PFSK-1 (cell line): ENCODE results near the gene PCDHA6. TPM values are rescaled to one million over a fixed set of nuclear protein-coding genes. Genes with fewer than 3 reads are reported as not detected.

Experiments used
- FOXP2 ChIP-seq: optimal IDR thresholded peaks from 2 replicates; pipeline ENCODE3; 2011; ENCODE audit warnings: borderline replicate concordance, control low read depth, inconsistent platforms; ENCODE audit not compliant: insufficient read depth; ENCODE audit errors: extremely low read length, extremely low read depth
- POLR2AphosphoS5 ChIP-seq: IDR thresholded peaks from 2 replicates; pipeline ENCODE4 v1.6.1; 2012; ENCODE audit warnings: low read depth, mild to moderate bottlenecking, control low read depth, low read length, moderate library complexity
- SIN3A ChIP-seq: IDR thresholded peaks from 2 replicates; pipeline ENCODE4 v1.6.1; 2012; ENCODE audit warnings: mild to moderate bottlenecking, low read length, moderate library complexity, borderline replicate concordance; ENCODE audit not compliant: insufficient read depth
- TAF1 ChIP-seq: IDR thresholded peaks from 2 replicates; pipeline ENCODE4 v1.6.1; 2012; ENCODE audit warnings: low read length, control low read depth, borderline replicate concordance; ENCODE audit not compliant: insufficient read depth
- polyA plus RNA-seq: library from polyadenylated mRNA; unstranded; fragments of >200 nt; gene quantifications from one replicate; pipeline ENCODE4 v1.2.1, GENCODE V29; 2012; ENCODE audit warnings: low read depth, missing spikeins; ENCODE audit not compliant: insufficient read length
- TF ChIP-seq, protein P1 (sequence below), 2 experiments: IDR thresholded peaks; 2 replicates each; pipeline versions ENCODE4 v1.6.1 to v1.8.0; 2011 to 2012; ENCODE audit warnings: low read depth in 2 of 2, low read length in 2 of 2, control low read depth in 1 of 2, inconsistent platforms in 1 of 2, mild to moderate bottlenecking in 1 of 2, moderate library complexity in 1 of 2; ENCODE audit not compliant: insufficient read depth in 1 of 2

PCDHA6 gene, protein sequence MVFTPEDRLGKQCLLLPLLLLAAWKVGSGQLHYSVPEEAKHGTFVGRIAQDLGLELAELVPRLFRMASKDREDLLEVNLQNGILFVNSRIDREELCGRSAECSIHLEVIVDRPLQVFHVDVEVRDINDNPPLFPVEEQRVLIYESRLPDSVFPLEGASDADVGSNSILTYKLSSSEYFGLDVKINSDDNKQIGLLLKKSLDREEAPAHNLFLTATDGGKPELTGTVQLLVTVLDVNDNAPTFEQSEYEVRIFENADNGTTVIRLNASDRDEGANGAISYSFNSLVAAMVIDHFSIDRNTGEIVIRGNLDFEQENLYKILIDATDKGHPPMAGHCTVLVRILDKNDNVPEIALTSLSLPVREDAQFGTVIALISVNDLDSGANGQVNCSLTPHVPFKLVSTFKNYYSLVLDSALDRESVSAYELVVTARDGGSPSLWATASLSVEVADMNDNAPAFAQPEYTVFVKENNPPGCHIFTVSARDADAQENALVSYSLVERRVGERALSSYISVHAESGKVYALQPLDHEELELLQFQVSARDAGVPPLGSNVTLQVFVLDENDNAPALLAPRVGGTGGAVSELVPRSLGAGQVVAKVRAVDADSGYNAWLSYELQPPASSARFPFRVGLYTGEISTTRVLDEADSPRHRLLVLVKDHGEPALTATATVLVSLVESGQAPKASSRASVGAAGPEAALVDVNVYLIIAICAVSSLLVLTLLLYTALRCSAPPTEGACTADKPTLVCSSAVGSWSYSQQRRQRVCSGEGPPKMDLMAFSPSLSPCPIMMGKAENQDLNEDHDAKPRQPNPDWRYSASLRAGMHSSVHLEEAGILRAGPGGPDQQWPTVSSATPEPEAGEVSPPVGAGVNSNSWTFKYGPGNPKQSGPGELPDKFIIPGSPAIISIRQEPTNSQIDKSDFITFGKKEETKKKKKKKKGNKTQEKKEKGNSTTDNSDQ
- 0.65 TPM for polyA plus RNA-seq

DNA sequence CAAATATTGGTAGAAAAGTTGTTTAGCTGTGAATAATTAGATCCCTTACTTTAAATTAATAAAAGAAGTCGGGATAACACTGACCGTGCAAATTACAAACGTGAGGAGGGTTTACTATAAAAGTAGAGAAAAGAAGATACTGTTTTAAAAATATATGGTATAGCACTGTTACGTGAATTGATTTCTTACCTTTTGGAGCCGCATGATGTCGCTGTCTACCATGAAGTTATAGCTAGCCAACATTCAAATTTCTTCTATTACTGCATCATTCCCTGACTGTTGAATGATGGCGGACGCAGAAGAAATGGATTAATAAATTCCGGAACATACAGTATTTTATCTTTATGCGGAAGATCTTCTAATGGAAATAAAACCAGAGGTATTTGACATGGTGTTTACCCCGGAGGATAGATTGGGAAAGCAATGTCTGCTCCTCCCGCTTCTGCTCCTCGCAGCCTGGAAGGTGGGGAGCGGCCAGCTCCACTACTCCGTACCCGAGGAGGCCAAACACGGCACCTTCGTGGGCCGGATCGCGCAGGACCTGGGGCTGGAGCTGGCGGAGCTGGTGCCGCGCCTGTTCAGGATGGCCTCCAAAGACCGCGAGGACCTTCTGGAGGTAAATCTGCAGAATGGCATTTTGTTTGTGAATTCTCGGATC, at the start of gene PCDHA6:
Gene PCDHA6, plus strand, starts transcription at position 257 of the 658 bp plus-strand sequence. Its CDS starts 132 bp downstream, at position 389.
- TF ChIP-seq FOXP2 (no peak), TAF1 (no peak)
- TF ChIP-seq, protein P1, sequence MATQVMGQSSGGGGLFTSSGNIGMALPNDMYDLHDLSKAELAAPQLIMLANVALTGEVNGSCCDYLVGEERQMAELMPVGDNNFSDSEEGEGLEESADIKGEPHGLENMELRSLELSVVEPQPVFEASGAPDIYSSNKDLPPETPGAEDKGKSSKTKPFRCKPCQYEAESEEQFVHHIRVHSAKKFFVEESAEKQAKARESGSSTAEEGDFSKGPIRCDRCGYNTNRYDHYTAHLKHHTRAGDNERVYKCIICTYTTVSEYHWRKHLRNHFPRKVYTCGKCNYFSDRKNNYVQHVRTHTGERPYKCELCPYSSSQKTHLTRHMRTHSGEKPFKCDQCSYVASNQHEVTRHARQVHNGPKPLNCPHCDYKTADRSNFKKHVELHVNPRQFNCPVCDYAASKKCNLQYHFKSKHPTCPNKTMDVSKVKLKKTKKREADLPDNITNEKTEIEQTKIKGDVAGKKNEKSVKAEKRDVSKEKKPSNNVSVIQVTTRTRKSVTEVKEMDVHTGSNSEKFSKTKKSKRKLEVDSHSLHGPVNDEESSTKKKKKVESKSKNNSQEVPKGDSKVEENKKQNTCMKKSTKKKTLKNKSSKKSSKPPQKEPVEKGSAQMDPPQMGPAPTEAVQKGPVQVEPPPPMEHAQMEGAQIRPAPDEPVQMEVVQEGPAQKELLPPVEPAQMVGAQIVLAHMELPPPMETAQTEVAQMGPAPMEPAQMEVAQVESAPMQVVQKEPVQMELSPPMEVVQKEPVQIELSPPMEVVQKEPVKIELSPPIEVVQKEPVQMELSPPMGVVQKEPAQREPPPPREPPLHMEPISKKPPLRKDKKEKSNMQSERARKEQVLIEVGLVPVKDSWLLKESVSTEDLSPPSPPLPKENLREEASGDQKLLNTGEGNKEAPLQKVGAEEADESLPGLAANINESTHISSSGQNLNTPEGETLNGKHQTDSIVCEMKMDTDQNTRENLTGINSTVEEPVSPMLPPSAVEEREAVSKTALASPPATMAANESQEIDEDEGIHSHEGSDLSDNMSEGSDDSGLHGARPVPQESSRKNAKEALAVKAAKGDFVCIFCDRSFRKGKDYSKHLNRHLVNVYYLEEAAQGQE (IDR thresholded peaks at IDR 0.05; ENCODE audit: insufficient read depth in 1 of 2, low read depth in 2 of 2, low read length in 2 of 2): no peak

DNA sequence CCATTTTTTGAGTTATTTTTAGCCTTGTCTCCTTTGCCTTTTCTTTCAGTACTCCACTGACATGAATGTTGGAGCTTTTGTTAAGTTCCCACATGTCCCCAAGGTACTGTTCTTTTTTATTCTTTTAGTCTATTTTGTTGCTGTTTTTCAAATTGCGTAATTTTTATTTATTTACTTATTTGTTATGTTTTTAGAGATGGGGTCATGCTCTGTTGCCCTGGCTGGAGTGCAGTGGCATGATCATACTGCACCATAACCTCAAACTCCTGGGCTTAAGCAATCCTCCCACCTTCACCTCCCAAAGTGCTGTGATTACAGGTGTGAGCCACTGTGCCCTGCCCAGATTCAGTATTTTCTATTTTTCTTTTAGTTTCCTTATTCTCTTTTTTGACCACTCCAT, 47.2 kb upstream of the PCDHA6 start:
- TF ChIP-seq, protein P1 (IDR thresholded peaks at IDR 0.05; ENCODE audit: insufficient read depth in 1 of 2, low read depth in 2 of 2, low read length in 2 of 2): no peak
- TF ChIP-seq FOXP2: no peak
- TF ChIP-seq TAF1: no peak
- no peak for TF ChIP-seq SIN3A
- TF ChIP-seq POLR2AphosphoS5: no peak

DNA sequence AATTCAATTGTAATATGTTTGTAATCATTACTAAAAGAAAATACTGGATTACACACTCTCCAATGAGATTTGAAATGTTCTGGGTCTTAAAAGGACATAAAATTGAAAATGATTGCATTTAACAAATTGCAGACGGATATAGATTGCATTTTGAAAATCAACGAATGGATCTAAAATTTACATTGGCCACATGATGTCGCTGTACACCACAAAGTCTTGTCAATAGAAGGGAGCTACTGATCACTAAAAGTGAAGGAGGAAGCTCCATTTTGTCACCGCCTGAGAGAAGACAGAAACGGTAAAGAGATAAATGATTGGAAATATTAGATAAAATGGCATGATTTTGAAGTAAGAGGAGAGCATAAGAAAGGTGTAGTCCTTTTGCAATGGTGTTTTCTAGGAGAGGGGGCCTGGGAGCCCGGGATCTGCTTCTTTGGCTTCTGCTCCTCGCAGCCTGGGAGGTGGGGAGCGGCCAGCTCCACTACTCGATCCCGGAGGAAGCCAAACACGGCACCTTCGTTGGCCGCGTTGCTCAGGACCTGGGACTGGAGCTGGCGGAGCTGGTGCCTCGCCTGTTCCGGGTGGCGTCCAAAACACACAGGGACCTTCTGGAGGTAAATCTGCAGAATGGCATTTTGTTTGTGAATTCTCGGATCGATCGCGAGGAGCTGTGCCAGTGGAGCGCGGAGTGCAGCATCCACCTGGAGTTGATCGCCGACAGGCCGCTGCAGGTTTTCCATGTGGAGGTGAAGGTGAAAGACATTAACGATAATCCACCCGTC, 41.7 kb upstream of the PCDHA6 start, which contains the start of gene PCDHA1:
Gene PCDHA1, plus strand, starts transcription at position 236 of the 782 bp plus-strand sequence.
- TF ChIP-seq POLR2AphosphoS5 (no peak), FOXP2 (no peak), SIN3A (no peak), TAF1 (no peak)
- TF ChIP-seq, protein P1 (IDR thresholded peaks at IDR 0.05; ENCODE audit: insufficient read depth in 1 of 2, low read depth in 2 of 2, low read length in 2 of 2): no peak

DNA sequence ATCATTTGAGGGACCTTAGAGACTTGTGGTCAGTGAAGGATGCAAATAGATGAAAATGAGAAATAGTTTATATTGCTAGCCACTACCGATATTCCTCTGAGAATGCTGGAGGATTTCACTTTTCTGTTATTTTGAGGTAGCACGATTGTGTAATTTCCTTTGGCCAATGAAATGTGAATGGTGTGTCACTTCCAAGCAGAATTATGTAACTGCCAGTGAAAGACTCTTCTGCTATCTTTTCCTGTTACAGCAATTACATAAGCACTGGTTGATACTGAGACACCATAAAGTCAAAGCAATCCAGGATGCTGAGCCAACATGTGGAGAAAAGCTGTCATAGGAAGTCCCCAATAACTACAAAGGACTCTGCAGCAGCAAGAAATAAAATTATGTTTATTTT, 36.7 kb upstream of the PCDHA6 start:
- TF ChIP-seq SIN3A (no peak), POLR2AphosphoS5 (no peak), TAF1 (no peak), FOXP2 (no peak)
- TF ChIP-seq, protein P1 (IDR thresholded peaks at IDR 0.05; ENCODE audit: insufficient read depth in 1 of 2, low read depth in 2 of 2, low read length in 2 of 2): no peak
